OCI-LY7 (cell line): ENCODE data around the gene UNC5B.

Experiments used
- EZH2phosphoT487 ChIP-seq: fragments of 200-600 bp; sonication (generic); IDR thresholded peaks from 2 replicates; pipeline ENCODE4 v1.6.1; 2018; ENCODE audit warnings: low read depth, borderline replicate concordance, mild to moderate bottlenecking, mixed run types, antibody characterized with exemption, low read length, moderate library complexity, mixed read lengths
- TF ChIP-seq, protein P1 (sequence below): fragments of 200-600 bp; sonication (generic); conservative IDR thresholded peaks from 2 replicates; pipeline ENCODE4 v1.5.1; 2014; ENCODE audit warnings: mild to moderate bottlenecking, antibody characterized with exemption, low read length, moderate library complexity, mixed read lengths

DNA sequence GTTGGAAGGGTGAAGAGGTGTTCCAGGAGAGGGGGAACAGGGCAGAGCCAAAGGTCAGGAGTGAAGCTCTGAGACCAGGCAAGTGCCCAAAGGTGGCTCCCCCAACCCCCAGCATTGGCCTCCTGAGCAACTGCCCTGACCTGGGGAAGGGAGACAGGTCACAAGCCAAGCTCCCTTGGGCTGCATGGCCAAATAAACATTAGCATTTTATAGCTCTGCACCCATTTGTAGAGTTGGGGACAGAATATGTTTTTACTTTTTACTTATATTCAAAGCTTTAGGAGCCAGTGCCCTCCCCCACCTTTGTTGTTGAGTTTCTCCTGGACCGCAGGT lies 4.0 kb downstream of the UNC5B start:
- TF ChIP-seq, protein P1, sequence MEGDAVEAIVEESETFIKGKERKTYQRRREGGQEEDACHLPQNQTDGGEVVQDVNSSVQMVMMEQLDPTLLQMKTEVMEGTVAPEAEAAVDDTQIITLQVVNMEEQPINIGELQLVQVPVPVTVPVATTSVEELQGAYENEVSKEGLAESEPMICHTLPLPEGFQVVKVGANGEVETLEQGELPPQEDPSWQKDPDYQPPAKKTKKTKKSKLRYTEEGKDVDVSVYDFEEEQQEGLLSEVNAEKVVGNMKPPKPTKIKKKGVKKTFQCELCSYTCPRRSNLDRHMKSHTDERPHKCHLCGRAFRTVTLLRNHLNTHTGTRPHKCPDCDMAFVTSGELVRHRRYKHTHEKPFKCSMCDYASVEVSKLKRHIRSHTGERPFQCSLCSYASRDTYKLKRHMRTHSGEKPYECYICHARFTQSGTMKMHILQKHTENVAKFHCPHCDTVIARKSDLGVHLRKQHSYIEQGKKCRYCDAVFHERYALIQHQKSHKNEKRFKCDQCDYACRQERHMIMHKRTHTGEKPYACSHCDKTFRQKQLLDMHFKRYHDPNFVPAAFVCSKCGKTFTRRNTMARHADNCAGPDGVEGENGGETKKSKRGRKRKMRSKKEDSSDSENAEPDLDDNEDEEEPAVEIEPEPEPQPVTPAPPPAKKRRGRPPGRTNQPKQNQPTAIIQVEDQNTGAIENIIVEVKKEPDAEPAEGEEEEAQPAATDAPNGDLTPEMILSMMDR, result no peak
- no peak for TF ChIP-seq EZH2phosphoT487
